HEK293 (cell line): Measurements from ENCODE around the gene UGT1A4.

ENCODE experiments used
- ZNF133 ChIP-seq: fragments of 450-650 bp; formaldehyde crosslinking; IDR thresholded peaks from 2 replicates; pipeline ENCODE4 v1.5.1; 2016; ENCODE audit warnings: missing biosample characterization, missing genetic modification characterization
- ZNF274 ChIP-seq, 2 experiments: fragments of 200-500 bp in 1 of 2; fragments of 450-650 bp in 1 of 2; sonication (Bioruptor generic) in 1 of 2; formaldehyde crosslinking in 1 of 2; IDR thresholded peaks; 2 replicates each; pipeline versions ENCODE4 v1.5.1 to v1.6.1; 2014 to 2016; ENCODE audit warnings: borderline replicate concordance in 1 of 2, inconsistent platforms in 1 of 2, low read length in 1 of 2, missing biosample characterization in 1 of 2, missing genetic modification characterization in 1 of 2
- ZNF76 ChIP-seq: fragments of 450-650 bp; formaldehyde crosslinking; IDR thresholded peaks from 2 replicates; pipeline ENCODE4; 2016; ENCODE audit warnings: low read depth, missing biosample characterization, missing genetic modification characterization, borderline replicate concordance
- TF ChIP-seq, protein P1 (sequence below): fragments of 450-650 bp; formaldehyde crosslinking; IDR thresholded peaks from 2 replicates; pipeline ENCODE4 v1.5.1; 2017; ENCODE audit warnings: missing biosample characterization, missing genetic modification characterization
- TF ChIP-seq, protein P2 (sequence below): fragments of 450-650 bp; formaldehyde crosslinking; IDR thresholded peaks from 2 replicates; pipeline ENCODE4 v1.5.1; 2016; ENCODE audit warnings: missing biosample characterization, missing genetic modification characterization
- TF ChIP-seq, protein P3 (sequence below): fragments of 450-650 bp; formaldehyde crosslinking; IDR thresholded peaks from 2 replicates; pipeline ENCODE4 v1.5.1; 2016; ENCODE audit warnings: missing biosample characterization, missing genetic modification characterization, borderline replicate concordance

DNA sequence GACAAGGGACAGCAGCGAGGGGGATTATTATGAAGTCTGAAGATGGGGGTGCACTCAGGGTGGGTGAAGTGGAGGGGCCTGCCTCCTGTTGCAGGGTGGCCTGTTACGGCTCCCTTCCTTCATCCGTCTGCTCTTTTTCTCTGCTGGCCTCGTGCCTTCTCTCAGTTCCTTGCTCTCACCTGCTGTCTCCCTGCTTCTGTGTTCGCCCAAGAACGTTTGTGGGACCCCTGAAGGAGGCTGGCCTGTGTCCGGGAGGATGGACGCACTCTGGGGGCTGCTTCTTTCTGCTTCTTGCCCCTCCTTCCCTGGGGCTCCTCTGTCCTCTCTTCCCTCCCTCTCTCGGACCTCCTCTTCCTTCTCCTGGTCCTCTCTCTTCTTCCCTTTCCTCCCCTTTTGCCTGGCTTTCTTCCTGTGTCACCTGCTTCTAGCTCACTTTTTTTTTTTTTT lies 73.4 kb downstream of the UGT1A4 start:
- TF ChIP-seq ZNF133 (tag by site-specific recombination): no peak
- TF ChIP-seq, protein P1, sequence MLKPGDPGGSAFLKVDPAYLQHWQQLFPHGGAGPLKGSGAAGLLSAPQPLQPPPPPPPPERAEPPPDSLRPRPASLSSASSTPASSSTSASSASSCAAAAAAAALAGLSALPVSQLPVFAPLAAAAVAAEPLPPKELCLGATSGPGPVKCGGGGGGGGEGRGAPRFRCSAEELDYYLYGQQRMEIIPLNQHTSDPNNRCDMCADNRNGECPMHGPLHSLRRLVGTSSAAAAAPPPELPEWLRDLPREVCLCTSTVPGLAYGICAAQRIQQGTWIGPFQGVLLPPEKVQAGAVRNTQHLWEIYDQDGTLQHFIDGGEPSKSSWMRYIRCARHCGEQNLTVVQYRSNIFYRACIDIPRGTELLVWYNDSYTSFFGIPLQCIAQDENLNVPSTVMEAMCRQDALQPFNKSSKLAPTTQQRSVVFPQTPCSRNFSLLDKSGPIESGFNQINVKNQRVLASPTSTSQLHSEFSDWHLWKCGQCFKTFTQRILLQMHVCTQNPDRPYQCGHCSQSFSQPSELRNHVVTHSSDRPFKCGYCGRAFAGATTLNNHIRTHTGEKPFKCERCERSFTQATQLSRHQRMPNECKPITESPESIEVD (tag by site-specific recombination): no peak
- TF ChIP-seq ZNF76 (tag by site-specific recombination): no peak
- no peak for TF ChIP-seq ZNF274 (IDR thresholded peaks at IDR 0.05; ENCODE audit: low read length)
- TF ChIP-seq ZNF274 (tag by site-specific recombination; IDR thresholded peaks at IDR 0.05; ENCODE audit: borderline replicate concordance): no peak
- TF ChIP-seq, protein P2, sequence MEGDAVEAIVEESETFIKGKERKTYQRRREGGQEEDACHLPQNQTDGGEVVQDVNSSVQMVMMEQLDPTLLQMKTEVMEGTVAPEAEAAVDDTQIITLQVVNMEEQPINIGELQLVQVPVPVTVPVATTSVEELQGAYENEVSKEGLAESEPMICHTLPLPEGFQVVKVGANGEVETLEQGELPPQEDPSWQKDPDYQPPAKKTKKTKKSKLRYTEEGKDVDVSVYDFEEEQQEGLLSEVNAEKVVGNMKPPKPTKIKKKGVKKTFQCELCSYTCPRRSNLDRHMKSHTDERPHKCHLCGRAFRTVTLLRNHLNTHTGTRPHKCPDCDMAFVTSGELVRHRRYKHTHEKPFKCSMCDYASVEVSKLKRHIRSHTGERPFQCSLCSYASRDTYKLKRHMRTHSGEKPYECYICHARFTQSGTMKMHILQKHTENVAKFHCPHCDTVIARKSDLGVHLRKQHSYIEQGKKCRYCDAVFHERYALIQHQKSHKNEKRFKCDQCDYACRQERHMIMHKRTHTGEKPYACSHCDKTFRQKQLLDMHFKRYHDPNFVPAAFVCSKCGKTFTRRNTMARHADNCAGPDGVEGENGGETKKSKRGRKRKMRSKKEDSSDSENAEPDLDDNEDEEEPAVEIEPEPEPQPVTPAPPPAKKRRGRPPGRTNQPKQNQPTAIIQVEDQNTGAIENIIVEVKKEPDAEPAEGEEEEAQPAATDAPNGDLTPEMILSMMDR (tag by site-specific recombination): no peak
- TF ChIP-seq, protein P3, sequence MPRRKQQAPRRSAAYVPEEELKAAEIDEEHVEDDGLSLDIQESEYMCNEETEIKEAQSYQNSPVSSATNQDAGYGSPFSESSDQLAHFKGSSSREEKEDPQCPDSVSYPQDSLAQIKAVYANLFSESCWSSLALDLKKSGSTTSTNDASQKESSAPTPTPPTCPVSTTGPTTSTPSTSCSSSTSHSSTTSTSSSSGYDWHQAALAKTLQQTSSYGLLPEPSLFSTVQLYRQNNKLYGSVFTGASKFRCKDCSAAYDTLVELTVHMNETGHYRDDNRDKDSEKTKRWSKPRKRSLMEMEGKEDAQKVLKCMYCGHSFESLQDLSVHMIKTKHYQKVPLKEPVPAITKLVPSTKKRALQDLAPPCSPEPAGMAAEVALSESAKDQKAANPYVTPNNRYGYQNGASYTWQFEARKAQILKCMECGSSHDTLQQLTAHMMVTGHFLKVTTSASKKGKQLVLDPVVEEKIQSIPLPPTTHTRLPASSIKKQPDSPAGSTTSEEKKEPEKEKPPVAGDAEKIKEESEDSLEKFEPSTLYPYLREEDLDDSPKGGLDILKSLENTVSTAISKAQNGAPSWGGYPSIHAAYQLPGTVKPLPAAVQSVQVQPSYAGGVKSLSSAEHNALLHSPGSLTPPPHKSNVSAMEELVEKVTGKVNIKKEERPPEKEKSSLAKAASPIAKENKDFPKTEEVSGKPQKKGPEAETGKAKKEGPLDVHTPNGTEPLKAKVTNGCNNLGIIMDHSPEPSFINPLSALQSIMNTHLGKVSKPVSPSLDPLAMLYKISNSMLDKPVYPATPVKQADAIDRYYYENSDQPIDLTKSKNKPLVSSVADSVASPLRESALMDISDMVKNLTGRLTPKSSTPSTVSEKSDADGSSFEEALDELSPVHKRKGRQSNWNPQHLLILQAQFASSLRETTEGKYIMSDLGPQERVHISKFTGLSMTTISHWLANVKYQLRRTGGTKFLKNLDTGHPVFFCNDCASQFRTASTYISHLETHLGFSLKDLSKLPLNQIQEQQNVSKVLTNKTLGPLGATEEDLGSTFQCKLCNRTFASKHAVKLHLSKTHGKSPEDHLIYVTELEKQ (tag by site-specific recombination): no peak
